AG04450 (cell line): ENCODE measurements around the gene PDGFB. TPM values are rescaled to one million over a fixed set of nuclear protein-coding genes. Genes with fewer than 3 reads are reported as not detected.

Experiments
- CTCF ChIA-PET: fragments of 300-600, 350-600 bp; formaldehyde crosslinking; extraction: SDS; loops from one replicate; lab custom pipeline; 2022; ENCODE audit warnings: antibody characterized with exemption, inconsistent platforms; lab: Charles Lee
- POLR2A ChIA-PET: fragments of 350-600 bp; formaldehyde crosslinking; extraction: SDS; loops from one replicate; lab custom pipeline; 2021; ENCODE audit warnings: antibody characterized with exemption, inconsistent platforms; lab: Yijun Ruan, JAX
- DNase-seq: peaks from one replicate; pipeline ENCODE4 v3.0.0-alpha.2; 2011; ENCODE audit warnings: low read depth, low spot score
- H3K27ac ChIP-seq: one replicate; pipeline ENCODE4 v1.5.1; 2012; ENCODE audit warnings: low read depth, low read length, control low read depth
- H3K27me3 ChIP-seq: one replicate; pipeline ENCODE4 v1.6.0; 2012; ENCODE audit warnings: low read length; ENCODE audit not compliant: control insufficient read depth, insufficient read depth
- H3K4me3 ChIP-seq: 2 replicates; pipeline ENCODE4 v1.5.1; 2011; ENCODE audit warnings: mild to moderate bottlenecking, low read depth, low read length, control low read depth
- H3K9me3 ChIP-seq: 2 replicates; pipeline ENCODE4 v1.5.1; 2012; ENCODE audit warnings: low read length; ENCODE audit not compliant: control insufficient read depth, insufficient read depth
- polyA plus RNA-seq: library from polyadenylated mRNA; depleted of rRNA; stranded (reverse); fragments of >200 nt; gene quantifications from 2 replicates; pipeline ENCODE4 v1.2.3, GENCODE V29; 2011
- TF ChIP-seq, protein P1 (sequence below): IDR thresholded peaks from 2 replicates; pipeline ENCODE4 v1.5.1; 2011; ENCODE audit warnings: low read depth, low read length, control low read depth, inconsistent platforms

The PDGFB gene
- polyA plus RNA-seq, 1 experiment: 0.19 TPM

GRCh38 chr22:39226353-39226752 is 18.4 kb downstream of the PDGFB start:
- CTCF ChIA-PET: no interaction called here

GRCh38 chr22:39225591-39225990 is 19.2 kb downstream of the PDGFB start:
- TF ChIP-seq, protein P1, sequence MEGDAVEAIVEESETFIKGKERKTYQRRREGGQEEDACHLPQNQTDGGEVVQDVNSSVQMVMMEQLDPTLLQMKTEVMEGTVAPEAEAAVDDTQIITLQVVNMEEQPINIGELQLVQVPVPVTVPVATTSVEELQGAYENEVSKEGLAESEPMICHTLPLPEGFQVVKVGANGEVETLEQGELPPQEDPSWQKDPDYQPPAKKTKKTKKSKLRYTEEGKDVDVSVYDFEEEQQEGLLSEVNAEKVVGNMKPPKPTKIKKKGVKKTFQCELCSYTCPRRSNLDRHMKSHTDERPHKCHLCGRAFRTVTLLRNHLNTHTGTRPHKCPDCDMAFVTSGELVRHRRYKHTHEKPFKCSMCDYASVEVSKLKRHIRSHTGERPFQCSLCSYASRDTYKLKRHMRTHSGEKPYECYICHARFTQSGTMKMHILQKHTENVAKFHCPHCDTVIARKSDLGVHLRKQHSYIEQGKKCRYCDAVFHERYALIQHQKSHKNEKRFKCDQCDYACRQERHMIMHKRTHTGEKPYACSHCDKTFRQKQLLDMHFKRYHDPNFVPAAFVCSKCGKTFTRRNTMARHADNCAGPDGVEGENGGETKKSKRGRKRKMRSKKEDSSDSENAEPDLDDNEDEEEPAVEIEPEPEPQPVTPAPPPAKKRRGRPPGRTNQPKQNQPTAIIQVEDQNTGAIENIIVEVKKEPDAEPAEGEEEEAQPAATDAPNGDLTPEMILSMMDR: no peak
- Histone ChIP-seq H3K27me3 (peaks cover 14% of the 10 kb centered on the region), H3K4me3 (no peak overlapping the region), H3K27ac (no peak overlapping the region), H3K9me3 (peaks cover 14% of the 10 kb centered on the region)
- no peak for DNase-seq
- CTCF ChIA-PET: no interaction called here
- POLR2A ChIA-PET: no interaction called here

More at GRCh38 chr22:39226353-39226752, 18.4 kb downstream of the PDGFB start:
- no peak overlapping the region for H3K27ac ChIP-seq
- no peak for DNase-seq
- peaks cover 14% of the 10 kb centered on the region for H3K27me3 ChIP-seq
- POLR2A ChIA-PET: no interaction called here
- TF ChIP-seq, protein P1: no peak
- peaks cover 14% of the 10 kb centered on the region for H3K9me3 ChIP-seq
- no peak overlapping the region for H3K4me3 ChIP-seq

DNA sequence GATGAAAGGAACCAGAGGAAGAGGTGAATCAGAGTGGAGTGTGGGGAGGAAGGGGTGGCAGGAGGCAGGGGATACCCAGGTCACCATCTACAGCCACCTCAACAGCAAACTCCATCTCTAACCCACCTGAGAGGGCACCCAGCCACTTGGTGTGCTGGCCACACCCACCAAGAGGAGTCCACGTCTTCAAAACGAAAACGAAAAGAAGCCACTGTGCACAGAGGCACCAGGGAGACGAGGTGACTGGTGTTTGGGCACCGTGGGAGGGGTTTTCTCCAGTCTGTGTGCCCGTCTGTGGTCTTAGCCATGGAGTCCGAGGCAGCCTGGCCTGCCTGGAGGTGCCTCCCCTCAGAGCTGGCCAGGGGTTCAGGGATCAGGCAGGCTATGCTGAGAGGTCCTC is 20.2 kb downstream of the PDGFB start:
- CTCF ChIA-PET: no interaction called here
- H3K9me3 ChIP-seq: peaks cover 14% of the 10 kb centered on the region
- no peak overlapping the region for H3K27ac ChIP-seq
- H3K4me3 ChIP-seq: no peak overlapping the region
- TF ChIP-seq, protein P1: no peak
- POLR2A ChIA-PET: no interaction called here
- H3K27me3 ChIP-seq: peaks cover 14% of the 10 kb centered on the region
- no peak for DNase-seq

GRCh38 chr22:39223091-39223710 is 21.6 kb downstream of the PDGFB start:
- no peak for DNase-seq
- no peak overlapping the region for H3K27ac ChIP-seq
- TF ChIP-seq, protein P1: no peak
- POLR2A ChIA-PET: no interaction called here
- CTCF ChIA-PET: no interaction called here
- H3K27me3 ChIP-seq: peaks cover 14% of the 10 kb centered on the region
- no peak overlapping the region for H3K4me3 ChIP-seq
- H3K9me3 ChIP-seq: peaks cover 14% of the 10 kb centered on the region

DNA sequence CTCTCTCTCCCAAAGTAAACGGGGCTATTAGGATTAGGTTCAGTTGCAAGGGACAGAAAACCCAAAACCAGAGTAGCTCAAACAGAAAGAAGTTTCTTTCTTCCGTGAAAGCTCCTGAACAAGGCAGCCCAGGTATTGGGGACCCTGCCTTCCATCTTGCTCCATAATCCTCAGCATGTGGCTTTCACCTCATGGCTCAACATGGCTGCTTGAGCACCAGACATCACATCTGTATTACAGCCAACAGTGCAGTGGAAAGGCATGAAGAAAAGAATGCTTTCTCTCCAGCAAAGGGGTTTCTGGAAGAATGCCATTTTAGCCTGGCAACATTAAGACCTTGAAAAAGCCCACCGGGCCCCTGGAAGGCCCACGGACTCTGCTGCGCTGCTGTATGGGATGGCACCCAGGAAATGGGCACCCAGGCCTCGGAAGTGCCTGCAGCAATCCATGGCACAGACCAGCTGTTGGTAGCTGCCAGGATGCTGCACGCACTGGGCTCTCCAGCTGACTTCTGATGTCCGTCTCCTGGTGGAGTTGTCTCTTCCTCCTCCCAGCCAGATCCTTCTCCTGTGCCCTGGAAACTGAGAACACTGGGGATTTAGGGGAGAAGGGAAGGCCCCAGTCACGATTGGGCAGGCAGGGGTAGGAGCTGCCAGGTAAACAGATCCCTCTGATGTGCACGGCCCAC is 22.6 kb downstream of the PDGFB start:
- peaks cover 17% of the 10 kb centered on the region for H3K27me3 ChIP-seq
- POLR2A ChIA-PET: no interaction called here
- DNase-seq: no peak
- CTCF ChIA-PET: interaction anchor here (0.5 to 1.2 kb wide), 2 partner anchors 19 to 36 kb away, joined by 3 to 4 read pairs; no protein-coding TSS in a partner anchor
- TF ChIP-seq, protein P1: no peak
- peaks cover 14% of the 10 kb centered on the region for H3K9me3 ChIP-seq
- no peak overlapping the region for H3K27ac ChIP-seq
- no peak overlapping the region for H3K4me3 ChIP-seq
